Neural cell (in vitro differentiated cells): Measurements from ENCODE around the gene DBN1. TPM values are rescaled to one million over a fixed set of nuclear protein-coding genes. Genes with fewer than 3 reads are reported as not detected.
A peak's percentile ranks its signal among the peaks of the same experiment; 100 is the strongest.

Experiments used
- H2AFZ ChIP-seq: fragments of 200-600, 300-800 bp; sonication (generic), shearing (Covaris generic); 2 replicates; pipeline ENCODE4 v1.6.0; 2014; ENCODE audit warnings: low read depth, mild to moderate bottlenecking, antibody characterized with exemption, low read length, moderate library complexity
- H3F3A ChIP-seq: fragments of 200-600 bp; shearing (Covaris generic); 2 replicates; pipeline ENCODE4 v1.6.1; 2016; ENCODE audit warnings: mild to moderate bottlenecking, moderate library complexity, mixed read lengths, antibody characterized with exemption, low read length; ENCODE audit not compliant: insufficient read depth, poor library complexity, severe bottlenecking
- H3K27ac ChIP-seq: fragments of 200-600, 300-800 bp; sonication (generic), shearing (Covaris generic); 2 replicates; pipeline ENCODE4 v1.5.1; 2014; ENCODE audit warnings: mild to moderate bottlenecking, low read length, moderate library complexity
- H3K27me3 ChIP-seq: fragments of 300-800, 200-600 bp; sonication (generic), shearing (Covaris generic); 2 replicates; pipeline ENCODE4 v1.6.0; 2014; ENCODE audit warnings: mild to moderate bottlenecking, low read depth, low read length, moderate library complexity; ENCODE audit not compliant: insufficient read depth
- H3K36me3 ChIP-seq: fragments of 300-800, 200-600 bp; sonication (generic), shearing (Covaris generic); 2 replicates; pipeline ENCODE4 v1.5.1; 2014; ENCODE audit warnings: mild to moderate bottlenecking, antibody characterized with exemption, low read length, moderate library complexity; ENCODE audit not compliant: insufficient read depth
- H3K4me2 ChIP-seq: fragments of 300-800, 200-600 bp; sonication (generic), shearing (Covaris generic); 2 replicates; pipeline ENCODE4 v1.6.0; 2014; ENCODE audit warnings: mild to moderate bottlenecking, low read length
- H3K4me3 ChIP-seq: fragments of 300-800, 200-600 bp; sonication (generic), shearing (Covaris generic); 2 replicates; pipeline ENCODE4 v1.5.1; 2014; ENCODE audit warnings: mild to moderate bottlenecking, low read length, moderate library complexity
- H3K79me2 ChIP-seq: fragments of 200-600 bp; shearing (Covaris generic); replicated peaks from 2 replicates; pipeline ENCODE4 v1.6.0; 2014; ENCODE audit warnings: mild to moderate bottlenecking, low read length, moderate library complexity; ENCODE audit not compliant: insufficient read depth
- H3K9ac ChIP-seq: fragments of 300-800, 200-600 bp; sonication (generic), shearing (Covaris generic); 2 replicates; pipeline ENCODE4 v1.6.1; 2016; ENCODE audit warnings: mild to moderate bottlenecking, low read length, mixed read lengths
- H3K9me2 ChIP-seq: fragments of 200-600 bp; shearing (Covaris generic); 2 replicates; pipeline ENCODE4 v1.6.1; 2016; ENCODE audit warnings: mild to moderate bottlenecking, low read length, mixed read lengths; ENCODE audit not compliant: insufficient read depth
- H3K9me3 ChIP-seq: fragments of 200-600, 300-800 bp; sonication (generic), shearing (Covaris generic); 2 replicates; pipeline ENCODE4 v1.6.1; 2016; ENCODE audit warnings: mild to moderate bottlenecking, mixed run types, low read length, moderate library complexity, mixed read lengths
- H4K20me1 ChIP-seq: fragments of 200-600 bp; shearing (Covaris generic); 2 replicates; pipeline ENCODE4 v1.6.1; 2016; ENCODE audit warnings: mild to moderate bottlenecking, mixed run types; ENCODE audit not compliant: insufficient read depth
- EP300 ChIP-seq: fragments of 450-650 bp; conservative IDR thresholded peaks from 2 replicates; pipeline ENCODE4 v1.6.1; 2014; ENCODE audit warnings: antibody characterized with exemption, mild to moderate bottlenecking, moderate library complexity; ENCODE audit not compliant: poor library complexity, severe bottlenecking
- EZH2 ChIP-seq: fragments of 200-600, 300-800 bp; shearing (Covaris generic), sonication (generic); IDR thresholded peaks from 2 replicates; pipeline ENCODE4 v1.6.1; 2014; ENCODE audit warnings: antibody characterized with exemption, low read length, borderline replicate concordance, mild to moderate bottlenecking; ENCODE audit not compliant: insufficient read depth, poor library complexity, severe bottlenecking
- MXI1 ChIP-seq: fragments of 450-650 bp; conservative IDR thresholded peaks from 2 replicates; pipeline ENCODE4 v1.6.1; 2014; ENCODE audit warnings: antibody characterized with exemption, mild to moderate bottlenecking; ENCODE audit not compliant: poor library complexity, severe bottlenecking
- POLR2AphosphoS5 ChIP-seq: IDR thresholded peaks from 2 replicates; pipeline ENCODE4 v1.6.1; 2012
- RAD21 ChIP-seq: fragments of 450-650 bp; conservative IDR thresholded peaks from 2 replicates; pipeline ENCODE4 v1.6.1; 2014; ENCODE audit warnings: antibody characterized with exemption, mild to moderate bottlenecking, moderate library complexity
- SMC3 ChIP-seq: fragments of 450-650 bp; conservative IDR thresholded peaks from 2 replicates; pipeline ENCODE4 v1.6.1; 2014; ENCODE audit warnings: antibody characterized with exemption, mild to moderate bottlenecking, moderate library complexity; ENCODE audit not compliant: poor library complexity
- TAF1 ChIP-seq: IDR thresholded peaks from 2 replicates; pipeline ENCODE4 v1.6.1; 2012; ENCODE audit warnings: low read depth
- polyA plus RNA-seq: library from polyadenylated mRNA; depleted of rRNA; stranded (reverse); fragments of >200 nt; gene quantifications from 2 replicates; pipeline ENCODE4 v1.2.3, GENCODE V29; 2014
- TF ChIP-seq, protein P1 (sequence below): IDR thresholded peaks from 2 replicates; pipeline ENCODE4 v1.6.1; 2012; ENCODE audit warnings: borderline replicate concordance

DBN1 gene
- polyA plus RNA-seq, 1 donor from 2014 or later = 319 TPM

DNA sequence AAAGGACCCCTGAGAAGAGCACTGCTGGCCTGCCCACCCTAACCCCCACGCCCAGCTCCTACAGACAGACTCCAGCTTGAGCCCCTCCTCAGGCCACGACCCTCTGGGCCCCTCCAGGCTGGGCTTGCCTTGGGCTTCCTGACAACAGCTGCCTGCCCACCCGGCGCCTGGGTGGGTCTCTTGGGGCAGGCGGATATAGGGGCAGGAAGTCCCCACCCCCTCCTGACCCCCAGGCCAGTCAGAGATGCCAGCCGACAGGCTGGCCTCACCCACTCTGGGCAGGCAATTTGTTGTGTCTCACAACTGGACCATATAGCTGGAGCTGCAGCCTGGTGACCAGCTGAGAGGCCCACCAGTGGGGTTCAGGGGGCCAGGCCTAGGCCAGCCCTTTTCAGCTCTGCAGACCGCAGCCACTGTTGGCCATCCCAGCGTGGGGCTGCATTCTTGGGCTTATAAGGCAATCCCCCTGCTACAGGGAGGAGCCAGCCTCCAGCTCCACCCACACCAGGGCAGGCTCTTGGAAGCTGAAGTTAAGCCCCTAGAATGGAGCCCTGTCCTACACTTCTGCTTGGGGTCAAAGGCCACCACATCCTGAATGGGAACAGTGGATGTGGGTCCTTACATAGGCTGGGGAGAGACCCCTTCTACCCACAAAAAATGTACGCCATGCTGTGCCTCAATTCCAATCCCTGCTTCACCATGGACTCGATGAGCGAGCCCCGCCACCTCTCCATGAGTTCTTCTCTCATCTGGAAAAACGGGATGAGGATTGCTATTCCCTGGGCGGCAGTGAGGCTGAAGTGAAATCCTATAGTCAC is 22.0 kb upstream of the DBN1 start:
- H3K9me3 ChIP-seq = no peaks in the 10 kb centered on the region
- H3K79me2 ChIP-seq = peaks cover 17% of the 10 kb centered on the region
- no peaks in the 10 kb centered on the region for H3K36me3 ChIP-seq
- peak overlapping the region; percentile 88 for H3K9ac ChIP-seq
- peak overlapping the region; percentile 73 for H3K27ac ChIP-seq
- peaks cover 6% of the 10 kb centered on the region for H3K27me3 ChIP-seq
- H4K20me1 ChIP-seq = no peaks in the 10 kb centered on the region
- H3K4me3 ChIP-seq = peak overlapping the region; percentile 90
- H3K9me2 ChIP-seq = no peaks in the 10 kb centered on the region
- H3F3A ChIP-seq = no peaks in the 10 kb centered on the region
- TF ChIP-seq SMC3 = no peak
- TF ChIP-seq, protein P1, sequence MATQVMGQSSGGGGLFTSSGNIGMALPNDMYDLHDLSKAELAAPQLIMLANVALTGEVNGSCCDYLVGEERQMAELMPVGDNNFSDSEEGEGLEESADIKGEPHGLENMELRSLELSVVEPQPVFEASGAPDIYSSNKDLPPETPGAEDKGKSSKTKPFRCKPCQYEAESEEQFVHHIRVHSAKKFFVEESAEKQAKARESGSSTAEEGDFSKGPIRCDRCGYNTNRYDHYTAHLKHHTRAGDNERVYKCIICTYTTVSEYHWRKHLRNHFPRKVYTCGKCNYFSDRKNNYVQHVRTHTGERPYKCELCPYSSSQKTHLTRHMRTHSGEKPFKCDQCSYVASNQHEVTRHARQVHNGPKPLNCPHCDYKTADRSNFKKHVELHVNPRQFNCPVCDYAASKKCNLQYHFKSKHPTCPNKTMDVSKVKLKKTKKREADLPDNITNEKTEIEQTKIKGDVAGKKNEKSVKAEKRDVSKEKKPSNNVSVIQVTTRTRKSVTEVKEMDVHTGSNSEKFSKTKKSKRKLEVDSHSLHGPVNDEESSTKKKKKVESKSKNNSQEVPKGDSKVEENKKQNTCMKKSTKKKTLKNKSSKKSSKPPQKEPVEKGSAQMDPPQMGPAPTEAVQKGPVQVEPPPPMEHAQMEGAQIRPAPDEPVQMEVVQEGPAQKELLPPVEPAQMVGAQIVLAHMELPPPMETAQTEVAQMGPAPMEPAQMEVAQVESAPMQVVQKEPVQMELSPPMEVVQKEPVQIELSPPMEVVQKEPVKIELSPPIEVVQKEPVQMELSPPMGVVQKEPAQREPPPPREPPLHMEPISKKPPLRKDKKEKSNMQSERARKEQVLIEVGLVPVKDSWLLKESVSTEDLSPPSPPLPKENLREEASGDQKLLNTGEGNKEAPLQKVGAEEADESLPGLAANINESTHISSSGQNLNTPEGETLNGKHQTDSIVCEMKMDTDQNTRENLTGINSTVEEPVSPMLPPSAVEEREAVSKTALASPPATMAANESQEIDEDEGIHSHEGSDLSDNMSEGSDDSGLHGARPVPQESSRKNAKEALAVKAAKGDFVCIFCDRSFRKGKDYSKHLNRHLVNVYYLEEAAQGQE = no peak
- no peak for TF ChIP-seq EZH2
- TF ChIP-seq TAF1 = no peak
- no peak for TF ChIP-seq RAD21
- TF ChIP-seq MXI1 = no peak
- no peak for TF ChIP-seq EP300
- no peak for TF ChIP-seq POLR2AphosphoS5
- no peak overlapping the region for H2AFZ ChIP-seq
- peak overlapping the region; percentile 96 for H3K4me2 ChIP-seq

DNA sequence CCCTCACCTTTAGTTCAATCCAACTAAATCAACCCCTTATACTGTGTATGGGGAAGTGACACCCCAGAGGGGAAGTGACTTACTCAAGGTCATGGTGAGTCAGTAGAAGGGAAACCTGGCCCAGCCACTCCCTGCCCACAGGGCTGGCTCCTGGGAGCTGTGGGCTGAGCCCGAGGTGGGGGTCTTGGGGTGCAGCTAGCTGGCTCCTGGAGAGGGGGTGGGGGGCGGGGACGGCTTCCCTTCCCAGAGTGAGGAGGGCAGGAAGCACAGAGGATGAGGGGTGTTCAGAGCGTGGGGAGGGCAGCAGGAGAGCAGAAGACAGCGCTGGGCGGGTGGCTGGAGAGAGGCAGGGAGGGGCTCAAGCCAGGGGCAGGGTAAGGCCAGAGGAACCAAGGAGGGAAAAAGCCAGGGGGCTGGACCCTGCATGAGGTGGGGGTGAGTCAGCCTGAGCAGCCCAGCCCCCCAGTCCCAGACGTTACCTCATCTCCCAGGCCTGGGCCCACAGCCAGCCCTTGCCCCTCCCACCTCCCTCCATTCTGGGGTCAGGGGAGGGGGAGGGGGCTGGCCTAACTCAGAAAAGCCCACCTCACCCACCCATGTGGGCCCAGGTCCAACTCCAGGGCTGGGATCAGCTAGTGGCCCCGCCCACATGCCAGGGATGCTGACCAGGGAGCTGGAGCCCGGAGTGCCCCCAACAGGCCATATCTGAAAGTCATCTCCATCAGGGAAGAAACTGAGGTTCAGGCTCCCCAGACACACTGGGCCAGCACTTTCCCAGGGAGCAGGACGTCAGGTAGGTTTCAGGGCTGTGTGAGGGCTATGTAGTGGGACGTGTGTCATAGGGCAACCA is 21.1 kb upstream of the DBN1 start:
- Histone ChIP-seq H3K4me2 (no peak overlapping the region), H3K9ac (peak overlapping the region; percentile 88), H3K79me2 (peaks cover 17% of the 10 kb centered on the region), H4K20me1 (no peaks in the 10 kb centered on the region), H2AFZ (no peak overlapping the region), H3K27me3 (peaks cover 6% of the 10 kb centered on the region), H3K36me3 (no peaks in the 10 kb centered on the region), H3F3A (no peaks in the 10 kb centered on the region), H3K4me3 (no peak overlapping the region), H3K27ac (no peak overlapping the region), H3K9me2 (no peaks in the 10 kb centered on the region), H3K9me3 (no peaks in the 10 kb centered on the region)
- no peak for TF ChIP-seq RAD21
- no peak for TF ChIP-seq MXI1
- TF ChIP-seq POLR2AphosphoS5 = no peak
- TF ChIP-seq, protein P1 = no peak
- TF ChIP-seq EZH2 = no peak
